Loucy (cell line): ENCODE measurements around the gene MYH10.

Experiments
- EZH2phosphoT487 ChIP-seq: fragments of 200-600 bp; IDR thresholded peaks from 2 replicates; pipeline ENCODE4 v1.6.1; 2018; ENCODE audit warnings: antibody characterized with exemption, mild to moderate bottlenecking, moderate library complexity, borderline replicate concordance
- TF ChIP-seq, protein P1 (sequence below): fragments of 200-600 bp; sonication (generic); conservative IDR thresholded peaks from 2 replicates; pipeline ENCODE4 v1.5.1; 2014; ENCODE audit warnings: mild to moderate bottlenecking, antibody characterized with exemption, low read length

DNA sequence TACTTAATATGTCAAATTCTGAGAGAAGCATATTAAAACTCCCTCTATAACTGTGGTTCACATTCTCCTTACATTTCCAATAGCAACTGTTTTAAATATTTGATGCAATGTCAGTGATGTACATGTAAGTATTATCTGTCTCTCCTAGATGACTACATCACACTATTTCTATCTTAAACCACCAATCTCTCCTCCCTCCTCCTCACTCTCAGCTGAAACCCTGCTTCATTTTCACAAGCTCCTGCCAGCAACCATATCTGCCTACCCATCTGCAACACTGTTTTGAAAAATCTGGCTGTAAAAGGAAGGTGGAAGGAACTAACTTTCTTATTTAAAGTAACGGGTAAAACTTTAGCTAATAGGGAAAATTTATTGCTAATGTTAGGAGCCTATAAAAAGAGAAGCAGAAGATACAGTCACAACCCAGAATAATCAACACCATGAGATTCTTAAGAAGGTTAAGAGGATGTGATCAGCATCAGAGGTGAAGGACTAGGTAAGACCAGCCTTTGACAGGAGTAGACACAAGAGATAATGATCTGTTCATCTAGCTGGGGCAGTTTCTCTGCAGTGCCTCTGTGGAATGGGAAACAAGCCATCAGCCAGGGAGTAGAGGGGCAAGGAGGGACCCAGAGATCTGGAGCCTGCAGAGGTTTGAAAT lies 31.0 kb downstream of the MYH10 start:
- TF ChIP-seq, protein P1, sequence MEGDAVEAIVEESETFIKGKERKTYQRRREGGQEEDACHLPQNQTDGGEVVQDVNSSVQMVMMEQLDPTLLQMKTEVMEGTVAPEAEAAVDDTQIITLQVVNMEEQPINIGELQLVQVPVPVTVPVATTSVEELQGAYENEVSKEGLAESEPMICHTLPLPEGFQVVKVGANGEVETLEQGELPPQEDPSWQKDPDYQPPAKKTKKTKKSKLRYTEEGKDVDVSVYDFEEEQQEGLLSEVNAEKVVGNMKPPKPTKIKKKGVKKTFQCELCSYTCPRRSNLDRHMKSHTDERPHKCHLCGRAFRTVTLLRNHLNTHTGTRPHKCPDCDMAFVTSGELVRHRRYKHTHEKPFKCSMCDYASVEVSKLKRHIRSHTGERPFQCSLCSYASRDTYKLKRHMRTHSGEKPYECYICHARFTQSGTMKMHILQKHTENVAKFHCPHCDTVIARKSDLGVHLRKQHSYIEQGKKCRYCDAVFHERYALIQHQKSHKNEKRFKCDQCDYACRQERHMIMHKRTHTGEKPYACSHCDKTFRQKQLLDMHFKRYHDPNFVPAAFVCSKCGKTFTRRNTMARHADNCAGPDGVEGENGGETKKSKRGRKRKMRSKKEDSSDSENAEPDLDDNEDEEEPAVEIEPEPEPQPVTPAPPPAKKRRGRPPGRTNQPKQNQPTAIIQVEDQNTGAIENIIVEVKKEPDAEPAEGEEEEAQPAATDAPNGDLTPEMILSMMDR: no peak
- no peak for TF ChIP-seq EZH2phosphoT487
